ENCODE data around the gene SLC35F4.

SLC35F4 gene

DNA sequence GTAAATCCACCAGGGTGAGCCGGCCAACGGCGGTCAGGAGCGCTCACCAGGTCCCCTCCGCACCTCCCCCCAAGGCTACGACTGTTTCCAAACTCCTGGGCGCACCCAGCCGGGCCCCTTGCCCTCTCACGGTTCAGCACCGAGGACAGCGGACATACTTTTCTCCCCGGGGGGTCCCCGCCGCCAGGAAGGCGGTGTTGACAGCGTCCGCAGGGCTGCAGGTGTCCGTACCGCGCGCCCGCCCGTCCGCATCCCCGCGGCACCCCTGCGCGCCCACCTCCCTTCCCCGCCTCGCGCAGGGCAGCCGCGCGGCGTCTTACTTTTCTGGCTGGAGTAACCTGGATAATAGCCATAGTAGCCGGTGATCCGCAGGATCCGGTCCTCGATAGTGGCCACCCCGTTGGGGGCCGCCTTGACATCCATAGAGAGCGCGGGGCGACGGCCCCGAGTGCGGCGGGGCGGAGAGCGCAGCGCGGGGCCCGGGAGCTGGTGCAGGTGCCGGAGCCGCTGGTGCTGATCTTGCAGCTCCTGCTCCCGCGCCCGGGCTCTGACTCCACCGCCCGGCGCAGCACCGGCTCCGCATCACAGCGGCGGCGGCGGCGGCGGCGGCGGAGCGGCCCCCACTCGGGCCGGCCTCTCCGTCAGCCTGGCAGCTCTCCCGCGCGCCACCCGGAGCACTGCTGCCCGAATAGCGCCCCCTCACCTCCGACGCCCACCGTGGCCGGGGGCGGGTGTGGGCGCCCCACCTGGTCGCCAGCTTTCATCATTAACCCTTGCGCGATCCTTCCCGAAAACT lies at the start of gene SLC35F4:
TSS of gene SLC35F4 (minus strand) at position 690 of the 796 bp plus-strand sequence.
- no peaks in the 10 kb centered on the region for H3K9me3 Mint-ChIP-seq
- no peaks in the 10 kb centered on the region for H3K4me1 Mint-ChIP-seq
- peak; percentile 37 for ATAC-seq
- H3K4me3 Mint-ChIP-seq, result no peak within 1 kb of the TSS
- H3K27me3 Mint-ChIP-seq, result peaks cover 9% of the 10 kb centered on the region
- no peak within 1 kb of the TSS for H3K27ac Mint-ChIP-seq
- H3K36me3 Mint-ChIP-seq, result no peaks in the 10 kb centered on the region

DNA sequence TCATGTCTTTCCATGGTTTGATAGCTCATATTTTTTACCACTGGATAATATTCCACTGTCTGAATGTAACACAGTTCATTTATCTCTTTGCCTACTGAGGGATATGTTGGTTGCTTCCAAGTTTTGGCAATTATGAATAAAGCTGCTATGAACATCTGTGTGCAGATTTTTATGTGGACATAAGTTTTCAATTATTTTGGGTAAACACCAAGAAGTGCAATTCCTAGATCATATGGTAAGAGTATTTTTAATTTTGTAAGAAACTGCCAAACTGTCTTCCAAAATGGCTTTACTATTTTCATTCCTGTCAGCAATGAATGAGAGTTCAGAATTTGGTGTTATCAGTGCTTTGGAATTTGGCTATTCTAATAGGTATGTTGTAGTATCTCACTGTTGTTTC lies 43.7 kb upstream of the SLC35F4 start:
- H3K27me3 Mint-ChIP-seq, result peaks cover 16% of the 10 kb centered on the region
- no peak overlapping the region for H3K4me3 Mint-ChIP-seq
- no peak overlapping the region for H3K27ac Mint-ChIP-seq
- H3K9me3 Mint-ChIP-seq, result peaks cover 2% of the 10 kb centered on the region
- H3K36me3 Mint-ChIP-seq, result no peaks in the 10 kb centered on the region
- no peak for ATAC-seq
- no peaks in the 10 kb centered on the region for H3K4me1 Mint-ChIP-seq

DNA sequence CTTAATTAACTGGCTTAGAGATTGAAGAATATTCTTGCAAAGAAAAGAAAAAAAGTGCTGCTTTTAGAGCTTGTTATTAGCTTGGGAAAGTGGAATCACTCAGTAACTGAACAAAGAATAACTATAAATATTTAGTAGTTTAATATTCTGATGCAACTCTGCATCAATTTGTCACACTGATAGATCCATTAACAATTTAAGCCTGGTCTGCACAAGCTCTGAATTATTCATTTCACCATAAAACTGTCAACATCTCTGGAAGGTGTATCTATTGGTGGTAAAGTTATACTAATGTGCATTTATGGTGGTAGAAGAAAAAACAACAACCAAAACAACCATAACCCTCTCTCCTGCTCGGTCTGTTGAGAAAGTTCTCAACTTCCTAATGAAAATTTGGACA lies 38.1 kb upstream of the SLC35F4 start:
- H3K4me1 Mint-ChIP-seq, result no peaks in the 10 kb centered on the region
- H3K9me3 Mint-ChIP-seq, result peaks cover 5% of the 10 kb centered on the region
- H3K27ac Mint-ChIP-seq, result no peak overlapping the region
- ATAC-seq, result no peak
- no peaks in the 10 kb centered on the region for H3K36me3 Mint-ChIP-seq
- H3K27me3 Mint-ChIP-seq, result no peaks in the 10 kb centered on the region
- no peak overlapping the region for H3K4me3 Mint-ChIP-seq

DNA sequence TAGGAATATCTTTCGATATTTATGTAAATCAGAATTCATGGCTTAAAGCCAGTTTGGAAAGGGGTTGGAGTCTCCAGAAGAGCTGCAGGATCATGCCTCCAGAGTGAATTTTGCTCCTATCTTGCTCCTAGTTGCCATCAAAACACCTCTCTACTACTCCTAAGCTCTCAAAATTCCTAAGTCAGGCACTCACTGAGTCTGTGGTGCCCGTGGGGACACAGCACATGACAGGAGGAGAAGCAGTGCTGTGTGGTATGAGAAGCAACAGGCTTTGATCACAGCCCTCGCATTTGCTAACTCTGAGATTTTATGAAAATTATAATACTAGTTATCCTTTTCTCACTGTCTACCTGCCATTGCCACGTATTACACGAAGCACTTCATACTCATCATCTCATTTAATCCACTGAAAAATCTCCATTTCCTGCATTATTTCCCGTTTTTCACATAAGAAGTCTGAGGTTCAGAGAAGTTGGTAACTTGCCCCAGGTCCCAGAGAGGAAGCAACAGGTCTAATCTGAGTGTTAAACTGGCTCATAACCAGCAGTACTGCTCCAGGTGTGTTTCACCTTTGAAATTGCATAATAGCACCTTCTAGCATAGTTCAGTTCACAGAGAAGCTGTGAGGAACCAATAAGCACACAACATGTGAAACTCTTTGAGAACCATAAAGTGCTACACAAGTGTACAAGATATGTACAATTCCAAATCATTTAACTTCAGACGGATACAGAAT lies 33.1 kb upstream of the SLC35F4 start:
- Mint-ChIP-seq H3K36me3 (no peaks in the 10 kb centered on the region), H3K4me1 (no peaks in the 10 kb centered on the region), H3K27ac (no peak overlapping the region), H3K27me3 (peaks cover 14% of the 10 kb centered on the region), H3K4me3 (no peak overlapping the region), H3K9me3 (peaks cover 3% of the 10 kb centered on the region)
- no peak for ATAC-seq

DNA sequence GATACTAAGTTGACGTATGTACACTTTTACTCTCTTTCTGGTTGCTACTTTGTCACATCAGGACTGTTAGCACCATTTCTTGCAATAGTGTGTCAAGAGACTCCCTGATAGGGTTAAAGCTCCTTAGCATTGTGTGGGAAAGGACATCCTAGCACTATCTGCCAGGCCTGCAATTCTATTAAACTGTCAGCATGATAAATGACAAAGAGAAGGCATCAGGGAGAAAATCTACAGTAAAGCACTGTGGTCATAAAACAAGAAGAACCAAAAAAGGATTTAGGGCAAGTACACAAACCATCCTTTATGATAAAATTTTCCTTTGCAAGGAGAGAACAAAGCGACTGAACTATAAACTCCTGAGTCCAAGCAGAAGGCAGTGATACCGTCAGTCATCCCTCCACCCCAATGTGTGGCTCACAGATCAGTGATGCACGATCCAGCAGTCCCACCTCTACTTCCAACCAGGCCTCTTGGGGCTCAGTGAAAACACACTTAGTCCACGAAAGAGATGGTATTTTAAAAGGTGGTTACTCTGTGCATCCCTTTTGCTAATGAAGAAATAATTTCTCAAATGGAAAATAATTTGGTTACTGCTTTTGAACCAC lies 31.4 kb upstream of the SLC35F4 start:
- H3K4me1 Mint-ChIP-seq, result no peaks in the 10 kb centered on the region
- H3K27ac Mint-ChIP-seq, result no peak overlapping the region
- H3K4me3 Mint-ChIP-seq, result no peak overlapping the region
- peaks cover 3% of the 10 kb centered on the region for H3K9me3 Mint-ChIP-seq
- ATAC-seq, result no peak
- peaks cover 14% of the 10 kb centered on the region for H3K27me3 Mint-ChIP-seq
- H3K36me3 Mint-ChIP-seq, result no peaks in the 10 kb centered on the region

DNA sequence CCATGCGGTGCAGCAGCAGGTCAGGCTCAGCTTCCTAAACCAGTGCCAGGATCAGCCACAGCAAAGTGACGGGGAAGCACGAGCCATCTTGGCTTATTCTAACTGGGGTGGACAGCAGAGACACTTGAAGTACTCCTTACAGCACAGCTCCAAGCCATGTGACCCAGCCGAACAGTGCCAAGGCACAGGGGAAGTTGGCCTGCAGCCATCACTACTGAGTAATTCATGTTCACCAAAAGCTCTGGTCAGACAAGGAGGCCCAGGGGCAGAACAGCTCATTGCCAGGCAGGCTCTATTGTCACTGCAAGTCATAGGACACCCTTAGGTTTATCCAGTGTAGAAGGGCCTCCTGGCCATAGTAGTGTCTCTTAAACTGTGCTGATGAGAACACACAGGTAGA lies 23.4 kb upstream of the SLC35F4 start:
- Mint-ChIP-seq H3K4me3 (no peak overlapping the region), H3K4me1 (no peaks in the 10 kb centered on the region), H3K36me3 (no peaks in the 10 kb centered on the region), H3K27me3 (no peaks in the 10 kb centered on the region), H3K27ac (no peak overlapping the region), H3K9me3 (no peaks in the 10 kb centered on the region)
- peak; percentile 31 for ATAC-seq

DNA sequence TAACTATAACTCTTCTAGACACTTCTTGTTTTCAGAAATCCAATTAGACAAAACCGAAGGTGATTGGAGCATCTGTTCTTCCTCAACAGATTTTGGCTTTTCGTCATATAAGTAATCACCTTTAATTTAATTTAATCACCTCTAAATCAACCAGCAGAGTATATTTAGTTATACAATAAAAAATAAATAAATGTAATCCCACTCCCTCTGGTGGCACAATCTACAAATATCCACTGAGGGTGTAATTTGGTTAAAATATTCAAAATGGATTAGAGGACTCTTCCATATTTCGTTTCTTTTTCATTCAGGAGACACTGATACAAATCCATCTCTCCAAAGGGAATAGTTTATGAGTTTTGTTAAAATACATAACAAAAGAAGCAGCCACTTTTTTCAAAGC lies 18.3 kb upstream of the SLC35F4 start:
- Mint-ChIP-seq H3K4me1 (no peaks in the 10 kb centered on the region), H3K27me3 (peaks cover 10% of the 10 kb centered on the region), H3K9me3 (peaks cover 6% of the 10 kb centered on the region), H3K4me3 (no peak overlapping the region), H3K27ac (no peak overlapping the region), H3K36me3 (no peaks in the 10 kb centered on the region)
- no peak for ATAC-seq

DNA sequence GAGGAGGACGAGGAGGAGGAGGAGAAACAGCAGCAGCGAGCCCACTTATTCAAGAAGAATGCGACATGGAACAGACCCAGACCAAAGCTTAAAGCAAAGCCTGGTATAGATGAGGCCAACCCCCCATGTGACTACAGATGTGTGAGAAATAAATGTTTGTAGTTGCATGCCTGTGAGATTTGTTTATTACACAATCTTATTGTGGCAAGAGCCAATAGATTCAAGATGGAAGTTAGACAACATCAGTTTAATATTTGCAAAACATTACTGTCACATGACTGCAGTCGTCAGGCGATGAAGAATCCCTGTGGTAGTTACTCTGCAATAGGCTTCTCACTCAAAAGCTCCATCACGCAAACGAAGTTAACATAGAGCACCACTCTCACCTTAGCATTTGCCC lies 17.2 kb upstream of the SLC35F4 start:
- H3K27me3 Mint-ChIP-seq, result peaks cover 10% of the 10 kb centered on the region
- ATAC-seq, result no peak

DNA sequence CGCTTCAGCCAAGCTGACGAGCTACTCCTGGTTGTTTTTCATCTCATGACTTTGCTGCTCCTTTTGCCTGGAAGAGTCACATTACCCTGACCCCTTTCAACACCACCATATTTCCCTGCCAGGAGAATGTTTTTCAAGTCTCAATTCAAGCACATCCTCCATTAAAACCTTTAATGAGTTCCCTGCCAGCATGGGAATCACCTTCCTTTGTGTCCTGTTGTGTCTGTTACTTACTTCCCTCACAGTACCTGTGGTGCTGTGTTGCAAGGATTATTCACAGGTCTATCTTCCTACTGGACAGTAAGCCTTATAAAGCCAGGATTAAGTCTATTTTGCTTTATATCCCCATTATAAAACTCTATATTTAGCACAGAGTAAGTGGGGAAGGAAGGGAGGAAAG lies 13.6 kb upstream of the SLC35F4 start:
- Mint-ChIP-seq H3K36me3 (no peaks in the 10 kb centered on the region), H3K4me3 (no peak overlapping the region), H3K27me3 (peaks cover 10% of the 10 kb centered on the region), H3K27ac (no peak overlapping the region), H3K4me1 (no peaks in the 10 kb centered on the region), H3K9me3 (peaks cover 15% of the 10 kb centered on the region)
- no peak for ATAC-seq

More for the DNA sequence above, 17.2 kb upstream of the SLC35F4 start:
- Mint-ChIP-seq H3K4me3 (no peak overlapping the region), H3K36me3 (no peaks in the 10 kb centered on the region), H3K4me1 (no peaks in the 10 kb centered on the region), H3K27ac (no peak overlapping the region), H3K9me3 (peaks cover 11% of the 10 kb centered on the region)

DNA sequence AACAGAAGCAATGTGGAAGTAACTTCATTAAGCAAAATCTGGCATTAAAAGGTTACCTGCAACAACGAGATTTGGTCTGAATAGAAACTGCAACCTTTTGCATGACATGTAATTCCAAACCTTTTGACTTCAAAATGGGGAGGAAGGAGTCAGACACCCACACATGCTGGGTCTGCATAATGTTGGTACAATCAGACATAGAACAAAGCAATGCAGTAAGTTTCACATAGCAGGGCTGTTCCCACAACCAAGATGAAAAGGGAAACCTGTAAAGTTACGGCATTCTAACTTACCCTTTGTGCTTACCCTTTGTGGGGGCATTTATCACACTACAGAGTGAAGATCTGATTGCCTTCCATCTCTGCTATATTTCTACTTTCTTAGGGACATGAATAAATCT lies 10.1 kb upstream of the SLC35F4 start:
- Mint-ChIP-seq H3K9me3 (peaks cover 15% of the 10 kb centered on the region), H3K27me3 (peaks cover 10% of the 10 kb centered on the region), H3K27ac (no peak overlapping the region), H3K36me3 (no peaks in the 10 kb centered on the region), H3K4me3 (no peak overlapping the region), H3K4me1 (no peaks in the 10 kb centered on the region)
- ATAC-seq, result no peak

DNA sequence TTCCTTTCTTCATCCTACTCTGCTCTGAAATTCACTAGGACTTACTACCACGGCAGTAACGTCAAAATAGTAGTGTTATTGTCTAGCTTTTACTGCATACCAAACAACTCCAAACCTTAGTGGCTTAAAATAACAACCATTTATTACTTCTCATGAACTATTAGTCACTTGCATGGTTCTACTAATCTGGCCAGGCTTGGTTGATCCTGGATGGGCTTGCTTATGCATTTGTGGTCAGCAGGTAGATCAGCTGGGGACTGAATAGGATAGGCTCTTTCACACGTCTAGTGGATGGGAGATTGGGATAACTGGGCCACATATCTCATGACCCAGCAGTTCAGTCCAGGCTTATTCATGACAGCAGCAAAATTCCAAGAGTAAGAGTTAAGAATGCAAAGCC lies 9.4 kb upstream of the SLC35F4 start:
- Mint-ChIP-seq H3K9me3 (peaks cover 15% of the 10 kb centered on the region), H3K27ac (no peak overlapping the region), H3K4me1 (no peaks in the 10 kb centered on the region), H3K27me3 (peaks cover 10% of the 10 kb centered on the region), H3K36me3 (no peaks in the 10 kb centered on the region), H3K4me3 (no peak overlapping the region)
- ATAC-seq, result no peak

DNA sequence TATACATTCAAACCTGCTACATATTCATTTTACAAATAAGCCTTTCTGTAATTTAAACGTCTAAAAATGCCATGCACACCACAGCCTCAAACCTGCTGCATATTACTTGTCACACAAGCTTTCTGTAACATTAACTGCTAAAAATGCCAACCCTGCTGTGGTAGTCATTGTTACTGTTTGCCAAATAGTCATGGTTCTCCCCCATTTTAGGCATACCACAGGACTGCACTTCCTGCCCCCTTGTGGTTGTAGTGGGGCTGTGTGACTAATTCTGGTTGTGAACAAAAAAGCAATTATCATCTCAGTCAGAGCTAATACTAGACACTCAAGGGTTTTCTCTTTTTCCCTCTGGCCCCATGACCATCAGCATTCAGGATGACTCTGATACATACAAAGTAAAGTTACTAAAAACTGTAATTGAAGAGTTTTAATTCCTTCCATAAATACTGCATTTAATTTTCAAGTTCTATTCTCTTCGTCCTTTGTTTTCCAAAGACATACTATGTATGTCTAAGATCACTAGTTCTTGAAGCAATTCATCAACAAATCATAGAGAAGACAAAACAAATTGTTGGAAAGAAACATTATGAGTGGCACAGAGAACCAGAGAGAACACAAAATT lies 5.7 kb upstream of the SLC35F4 start:
- no peaks in the 10 kb centered on the region for H3K9me3 Mint-ChIP-seq
- H3K4me1 Mint-ChIP-seq, result no peaks in the 10 kb centered on the region
- no peaks in the 10 kb centered on the region for H3K36me3 Mint-ChIP-seq
- peak; percentile 56 for ATAC-seq
- H3K27me3 Mint-ChIP-seq, result peaks cover 9% of the 10 kb centered on the region
- no peak overlapping the region for H3K27ac Mint-ChIP-seq
- H3K4me3 Mint-ChIP-seq, result no peak overlapping the region

DNA sequence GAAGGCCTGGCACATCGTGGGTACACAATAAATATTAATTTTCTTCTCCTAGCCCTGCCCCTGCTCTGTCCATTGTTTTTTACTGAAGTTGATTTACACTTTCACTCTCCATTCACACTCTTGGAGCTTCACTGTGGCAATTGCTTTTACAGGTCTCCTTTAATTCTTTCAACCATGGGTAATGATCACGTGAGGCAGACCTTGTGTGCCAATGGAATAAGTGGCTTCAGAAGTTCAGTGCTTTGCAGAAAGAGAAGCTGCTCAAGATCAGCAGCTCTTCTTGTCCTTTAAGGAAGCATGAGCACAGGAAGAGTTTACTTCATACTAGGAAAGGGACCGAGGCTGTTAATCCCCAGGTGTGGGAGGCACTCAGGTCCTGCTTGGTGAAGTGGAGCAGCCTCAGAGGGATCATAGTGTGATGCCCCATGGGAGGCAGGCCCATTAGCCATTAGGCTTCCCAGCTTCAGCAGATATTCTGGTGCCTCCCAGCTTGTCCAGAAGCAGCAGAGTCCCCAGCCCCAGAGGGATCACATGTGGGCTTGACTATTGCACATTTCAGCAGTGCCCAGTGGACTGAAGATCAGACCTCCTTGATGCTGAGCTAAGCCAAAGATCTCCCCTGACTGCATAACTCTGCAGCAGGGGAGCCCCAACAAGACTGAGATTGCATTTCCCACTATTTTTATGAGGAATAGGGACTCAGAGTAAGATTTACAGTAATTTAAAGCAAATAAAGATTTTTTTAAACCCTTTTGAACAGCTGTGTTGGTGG lies 5.0 kb upstream of the SLC35F4 start:
- no peaks in the 10 kb centered on the region for H3K9me3 Mint-ChIP-seq
- no peaks in the 10 kb centered on the region for H3K36me3 Mint-ChIP-seq
- H3K27ac Mint-ChIP-seq, result no peak overlapping the region
- H3K4me3 Mint-ChIP-seq, result no peak overlapping the region
- H3K4me1 Mint-ChIP-seq, result no peaks in the 10 kb centered on the region
- H3K27me3 Mint-ChIP-seq, result peaks cover 9% of the 10 kb centered on the region
- ATAC-seq, result peak; percentile 43

DNA sequence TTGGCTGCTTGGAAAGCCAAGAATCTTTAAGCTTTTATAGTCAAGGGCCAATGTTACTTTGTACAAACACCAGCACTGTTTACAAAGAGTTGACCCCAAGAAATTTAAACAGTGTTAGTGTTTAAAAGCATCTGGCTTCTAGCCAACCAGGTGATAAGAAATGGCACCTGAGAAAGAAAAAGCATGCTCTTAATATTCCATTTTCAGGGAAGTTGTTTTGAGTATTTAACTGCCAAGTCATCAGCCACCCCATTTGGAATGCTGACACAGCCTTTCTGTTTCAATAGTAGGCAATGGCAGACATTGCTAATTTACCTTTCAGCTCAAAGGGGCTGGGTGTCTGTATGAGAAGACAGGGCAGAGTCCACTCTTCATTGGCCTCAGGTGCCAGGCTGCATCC lies 3.7 kb upstream of the SLC35F4 start:
- no peaks in the 10 kb centered on the region for H3K4me1 Mint-ChIP-seq
- H3K36me3 Mint-ChIP-seq, result no peaks in the 10 kb centered on the region
- no peak overlapping the region for H3K4me3 Mint-ChIP-seq
- H3K9me3 Mint-ChIP-seq, result no peaks in the 10 kb centered on the region
- no peak overlapping the region for H3K27ac Mint-ChIP-seq
- ATAC-seq, result no peak
- H3K27me3 Mint-ChIP-seq, result peaks cover 9% of the 10 kb centered on the region

DNA sequence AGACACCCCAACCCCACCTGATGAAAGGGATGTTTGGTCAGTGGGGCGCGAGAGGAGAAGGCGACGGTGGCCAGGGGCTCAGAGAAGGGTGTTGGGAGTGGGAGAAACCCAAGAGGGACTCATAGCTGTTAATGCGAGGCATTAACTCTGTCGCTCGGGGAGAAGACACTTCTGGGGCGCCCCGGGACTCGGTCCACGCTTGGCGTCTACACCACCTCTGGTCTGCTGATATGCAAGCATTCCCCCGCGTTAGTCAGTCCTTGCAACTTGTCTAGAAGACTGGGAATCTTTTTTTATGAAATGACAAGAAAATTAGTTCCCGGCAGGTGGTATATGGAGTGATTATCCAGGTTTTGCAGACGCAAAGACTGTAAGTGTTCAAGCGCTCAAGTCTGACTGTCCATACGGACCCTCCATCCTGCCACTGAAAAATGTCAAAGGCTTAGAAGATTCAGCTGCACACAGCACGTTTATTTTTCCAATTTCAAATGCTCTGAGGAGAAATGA lies 360 bp upstream of the SLC35F4 start:
- Mint-ChIP-seq H3K27me3 (peaks cover 9% of the 10 kb centered on the region), H3K36me3 (no peaks in the 10 kb centered on the region)
- no peak for ATAC-seq

More for the DNA sequence above, 360 bp upstream of the SLC35F4 start:
- H3K4me3 Mint-ChIP-seq, result no peak overlapping the region
- no peaks in the 10 kb centered on the region for H3K9me3 Mint-ChIP-seq
- no peaks in the 10 kb centered on the region for H3K4me1 Mint-ChIP-seq
- no peak overlapping the region for H3K27ac Mint-ChIP-seq
